HAP-1 (cell line): ENCODE data around the gene GMPPA.

Experiments
- DNase-seq, 2 experiments: peaks; one replicate each; pipeline ENCODE4 v3.0.0-alpha.2; 2016 to 2020; ENCODE audit warnings: low spot score in 2 of 2
- H3K27me3 ChIP-seq: fragments of 250-450 bp; sonication (Bioruptor Pico); 2 replicates; pipeline ENCODE4 v1.5.1; 2020; ENCODE audit warnings: low read depth, mild to moderate bottlenecking, moderate library complexity
- H3K36me3 ChIP-seq: fragments of 250-450 bp; sonication (Bioruptor Pico); replicated peaks from 2 replicates; pipeline ENCODE4 v1.5.1; 2020; ENCODE audit warnings: mild to moderate bottlenecking
- H3K4me1 ChIP-seq: fragments of 250-450 bp; sonication (Bioruptor Pico); 2 replicates; pipeline ENCODE4 v1.5.1; 2020; ENCODE audit warnings: mild to moderate bottlenecking
- H3K4me3 ChIP-seq: fragments of 250-450 bp; sonication (Bioruptor Pico); 2 replicates; pipeline ENCODE4 v1.5.1; 2020; ENCODE audit warnings: mild to moderate bottlenecking, moderate library complexity
- H3K9me3 ChIP-seq: fragments of 250-450 bp; sonication (Bioruptor Pico); 2 replicates; pipeline ENCODE4 v1.5.1; 2020; ENCODE audit warnings: mild to moderate bottlenecking, moderate library complexity
- in situ Hi-C: fragments of 300-500 bp; cut with MboI; formaldehyde crosslinking; loops from 3 replicates; pipeline ENCODE4 v1.14.3; 2020; ENCODE audit warnings: low sequenced_read_pairs, inconsistent platforms, mixed read lengths

GMPPA gene

GRCh38 chr2:219473511-219473910, 25.2 kb upstream of the GMPPA start:
- DNase-seq, result no peak
- no peaks in the 10 kb centered on the region for H3K9me3 ChIP-seq
- in situ Hi-C loops, result loop anchor here (5.0 kb wide), 1 partner anchor 54 kb away; no protein-coding TSS in a partner anchor
- no peaks in the 10 kb centered on the region for H3K27me3 ChIP-seq
- H3K36me3 ChIP-seq, result no peaks in the 10 kb centered on the region
- no peak overlapping the region for H3K4me3 ChIP-seq
- no peaks in the 10 kb centered on the region for H3K4me1 ChIP-seq

- Histone ChIP-seq H3K4me3 (no peak overlapping the region), H3K9me3 (no peaks in the 10 kb centered on the region), H3K27me3 (no peaks in the 10 kb centered on the region), H3K4me1 (no peaks in the 10 kb centered on the region), H3K36me3 (no peaks in the 10 kb centered on the region)
- in situ Hi-C loops, result loop anchor here (5.0 kb wide), 1 partner anchor 53 kb away; no protein-coding TSS in a partner anchor
- DNase-seq, result no peak
Observed at GRCh38 chr2:219474285-219475060, 24.2 kb upstream of the GMPPA start.

GRCh38 chr2:219475278-219475677, 23.4 kb upstream of the GMPPA start:
- H3K36me3 ChIP-seq, result no peaks in the 10 kb centered on the region

DNA sequence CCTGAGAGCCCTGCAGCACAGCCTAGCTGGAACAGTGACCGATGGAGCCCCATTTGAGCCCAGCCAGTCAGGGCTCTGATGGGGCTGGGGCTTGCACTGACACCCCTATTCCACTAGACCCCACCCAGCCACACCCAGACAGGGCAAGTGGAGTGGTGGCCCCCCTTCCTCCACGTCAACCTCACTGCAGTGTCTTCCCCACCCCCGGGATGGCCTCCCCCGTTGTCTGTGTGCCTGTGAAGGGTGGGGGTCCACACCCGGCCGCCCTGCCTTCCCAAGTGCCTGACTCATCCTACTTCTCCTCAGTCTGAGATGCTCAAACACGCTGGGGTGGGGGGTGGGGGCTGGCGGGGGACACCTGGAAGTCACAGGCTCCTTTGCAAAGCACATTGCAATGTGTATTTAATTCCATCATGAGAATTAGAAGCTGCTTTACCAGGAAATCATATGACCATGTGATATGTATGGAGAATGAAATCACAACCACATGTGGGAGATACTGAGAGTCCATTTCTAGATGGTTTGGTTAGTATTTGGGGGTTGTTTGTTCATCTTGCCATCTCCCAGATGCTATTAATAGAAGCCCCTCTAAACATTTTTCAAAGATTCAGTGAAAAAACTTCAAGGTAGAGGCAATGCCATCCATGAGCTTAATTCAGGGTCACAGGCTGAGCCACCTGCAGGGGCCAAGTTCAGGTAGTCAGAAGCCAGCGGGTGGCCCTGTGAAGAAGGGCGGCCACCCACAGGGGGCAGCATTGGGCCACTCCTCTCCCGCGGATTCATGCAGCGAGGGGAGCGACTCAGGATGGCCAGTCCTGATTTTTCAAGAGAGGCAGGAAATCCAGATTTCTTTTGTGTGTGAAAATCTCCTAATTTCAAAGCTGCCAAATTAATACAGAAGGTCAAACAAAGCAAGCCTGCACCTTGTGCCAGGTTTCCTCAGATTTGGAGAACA, 22.7 kb upstream of the GMPPA start:
- H3K27me3 ChIP-seq, result no peaks in the 10 kb centered on the region
- H3K4me1 ChIP-seq, result no peaks in the 10 kb centered on the region
- DNase-seq, result peak; percentile 57 to 90
- no peak overlapping the region for H3K4me3 ChIP-seq
- no peaks in the 10 kb centered on the region for H3K9me3 ChIP-seq
- in situ Hi-C loops, result no loop called here
- no peaks in the 10 kb centered on the region for H3K36me3 ChIP-seq

More at GRCh38 chr2:219475278-219475677, 23.4 kb upstream of the GMPPA start:
- Histone ChIP-seq H3K4me3 (no peak overlapping the region), H3K27me3 (no peaks in the 10 kb centered on the region), H3K4me1 (no peaks in the 10 kb centered on the region), H3K9me3 (no peaks in the 10 kb centered on the region)
- in situ Hi-C loops, result no loop called here
- no peak for DNase-seq

GRCh38 chr2:219476652-219477151, 22.0 kb upstream of the GMPPA start:
- Histone ChIP-seq H3K9me3 (no peaks in the 10 kb centered on the region), H3K36me3 (no peaks in the 10 kb centered on the region), H3K4me1 (no peaks in the 10 kb centered on the region), H3K4me3 (no peak overlapping the region), H3K27me3 (no peaks in the 10 kb centered on the region)
- in situ Hi-C loops, result no loop called here
- peak; percentile 30 to 85 for DNase-seq

DNA sequence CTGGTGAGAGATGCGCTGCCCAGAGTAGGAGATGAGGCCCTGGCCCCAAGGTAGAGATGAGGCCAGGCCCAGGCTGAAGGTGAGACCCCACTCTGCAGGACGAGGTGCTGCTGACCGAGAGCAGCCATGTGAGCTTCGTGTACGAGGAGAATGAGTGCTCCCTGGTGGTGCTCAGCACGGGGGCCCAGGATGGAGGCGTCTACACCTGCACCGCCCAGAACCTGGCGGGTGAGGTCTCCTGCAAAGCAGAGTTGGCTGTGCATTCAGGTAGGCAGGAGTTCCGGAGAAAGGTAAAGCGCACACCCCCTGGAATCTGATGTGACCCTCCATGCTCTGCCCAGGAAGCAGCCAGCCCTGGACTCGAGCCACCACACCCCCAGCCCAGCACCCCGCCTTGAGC, 21.5 kb upstream of the GMPPA start:
- no peaks in the 10 kb centered on the region for H3K9me3 ChIP-seq
- in situ Hi-C loops, result no loop called here
- H3K4me1 ChIP-seq, result no peaks in the 10 kb centered on the region
- H3K4me3 ChIP-seq, result no peak overlapping the region
- no peak for DNase-seq
- H3K27me3 ChIP-seq, result no peaks in the 10 kb centered on the region
- H3K36me3 ChIP-seq, result no peaks in the 10 kb centered on the region

DNA sequence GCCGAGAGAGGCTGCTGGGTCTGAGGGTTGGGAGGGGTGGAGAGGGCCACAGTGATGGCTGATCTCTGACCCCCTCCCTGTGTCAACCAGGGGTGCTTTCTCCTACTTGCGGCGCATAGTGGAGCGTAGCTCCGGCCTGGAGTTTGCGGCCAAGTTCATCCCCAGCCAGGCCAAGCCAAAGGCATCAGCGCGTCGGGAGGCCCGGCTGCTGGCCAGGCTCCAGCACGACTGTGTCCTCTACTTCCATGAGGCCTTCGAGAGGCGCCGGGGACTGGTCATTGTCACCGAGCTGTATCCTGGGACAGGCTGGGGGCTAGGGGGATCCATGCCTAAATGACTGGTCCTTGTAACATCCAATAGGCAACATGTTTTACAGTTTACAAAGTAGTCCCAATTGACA, 20.9 kb upstream of the GMPPA start:
- H3K36me3 ChIP-seq, result no peaks in the 10 kb centered on the region
- H3K4me1 ChIP-seq, result no peaks in the 10 kb centered on the region
- H3K9me3 ChIP-seq, result no peaks in the 10 kb centered on the region
- no peaks in the 10 kb centered on the region for H3K27me3 ChIP-seq
- DNase-seq, result no peak
- no peak overlapping the region for H3K4me3 ChIP-seq
- in situ Hi-C loops, result no loop called here

DNA sequence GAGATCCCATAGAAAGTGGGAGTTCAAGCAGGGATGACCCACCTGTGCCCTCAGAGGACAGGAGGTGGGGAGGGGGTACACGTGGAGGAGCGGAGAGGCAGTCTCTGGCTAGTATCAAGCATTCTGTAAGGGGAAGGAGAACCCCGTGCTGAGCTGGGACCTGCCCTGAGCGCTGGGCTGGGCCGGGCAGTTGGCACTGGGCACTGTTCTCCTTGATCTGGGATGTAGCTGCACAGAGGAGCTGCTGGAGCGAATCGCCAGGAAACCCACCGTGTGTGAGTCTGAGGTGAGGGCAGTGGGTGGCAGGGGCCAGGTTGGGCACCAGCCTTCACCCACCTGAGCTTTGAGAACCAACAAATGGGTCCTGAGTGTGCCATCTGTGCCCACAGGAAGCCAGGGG, 19.8 kb upstream of the GMPPA start:
- H3K9me3 ChIP-seq, result no peaks in the 10 kb centered on the region
- peaks cover 1% of the 10 kb centered on the region for H3K27me3 ChIP-seq
- H3K4me1 ChIP-seq, result no peaks in the 10 kb centered on the region
- no peaks in the 10 kb centered on the region for H3K36me3 ChIP-seq
- DNase-seq, result no peak
- in situ Hi-C loops, result no loop called here
- no peak overlapping the region for H3K4me3 ChIP-seq

DNA sequence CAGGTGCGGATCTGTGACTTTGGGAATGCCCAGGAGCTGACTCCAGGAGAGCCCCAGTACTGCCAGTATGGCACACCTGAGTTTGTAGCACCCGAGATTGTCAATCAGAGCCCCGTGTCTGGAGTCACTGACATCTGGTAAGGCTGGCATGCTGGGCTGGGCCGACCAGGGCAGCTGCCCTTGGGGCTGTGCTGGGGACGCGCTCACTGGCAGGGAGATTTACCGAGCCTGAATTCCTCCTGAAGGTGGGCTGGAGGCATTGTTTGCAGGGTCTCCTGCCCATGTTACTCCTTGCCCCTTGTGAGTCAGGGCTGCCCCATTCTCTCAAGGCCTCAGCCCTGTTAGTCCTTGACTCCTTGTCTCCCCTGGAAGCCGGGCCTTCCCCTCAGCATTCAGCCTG, 18.7 kb upstream of the GMPPA start:
- Histone ChIP-seq H3K36me3 (no peaks in the 10 kb centered on the region), H3K4me1 (no peaks in the 10 kb centered on the region), H3K27me3 (peaks cover 12% of the 10 kb centered on the region), H3K9me3 (no peaks in the 10 kb centered on the region), H3K4me3 (no peak overlapping the region)
- in situ Hi-C loops, result no loop called here
- no peak for DNase-seq

- peaks cover 24% of the 10 kb centered on the region for H3K27me3 ChIP-seq
- H3K9me3 ChIP-seq, result no peaks in the 10 kb centered on the region
- no peaks in the 10 kb centered on the region for H3K4me1 ChIP-seq
- no peaks in the 10 kb centered on the region for H3K36me3 ChIP-seq
- no peak overlapping the region for H3K4me3 ChIP-seq
- in situ Hi-C loops, result no loop called here
- no peak for DNase-seq
Observed at GRCh38 chr2:219482674-219483405, 15.9 kb upstream of the GMPPA start.

GRCh38 chr2:219483451-219484342, 15.0 kb upstream of the GMPPA start:
- no peak for DNase-seq
- H3K27me3 ChIP-seq, result peaks cover 24% of the 10 kb centered on the region
- H3K4me1 ChIP-seq, result no peaks in the 10 kb centered on the region
- no peaks in the 10 kb centered on the region for H3K9me3 ChIP-seq
- in situ Hi-C loops, result no loop called here
- H3K4me3 ChIP-seq, result no peak overlapping the region
- H3K36me3 ChIP-seq, result no peaks in the 10 kb centered on the region

DNA sequence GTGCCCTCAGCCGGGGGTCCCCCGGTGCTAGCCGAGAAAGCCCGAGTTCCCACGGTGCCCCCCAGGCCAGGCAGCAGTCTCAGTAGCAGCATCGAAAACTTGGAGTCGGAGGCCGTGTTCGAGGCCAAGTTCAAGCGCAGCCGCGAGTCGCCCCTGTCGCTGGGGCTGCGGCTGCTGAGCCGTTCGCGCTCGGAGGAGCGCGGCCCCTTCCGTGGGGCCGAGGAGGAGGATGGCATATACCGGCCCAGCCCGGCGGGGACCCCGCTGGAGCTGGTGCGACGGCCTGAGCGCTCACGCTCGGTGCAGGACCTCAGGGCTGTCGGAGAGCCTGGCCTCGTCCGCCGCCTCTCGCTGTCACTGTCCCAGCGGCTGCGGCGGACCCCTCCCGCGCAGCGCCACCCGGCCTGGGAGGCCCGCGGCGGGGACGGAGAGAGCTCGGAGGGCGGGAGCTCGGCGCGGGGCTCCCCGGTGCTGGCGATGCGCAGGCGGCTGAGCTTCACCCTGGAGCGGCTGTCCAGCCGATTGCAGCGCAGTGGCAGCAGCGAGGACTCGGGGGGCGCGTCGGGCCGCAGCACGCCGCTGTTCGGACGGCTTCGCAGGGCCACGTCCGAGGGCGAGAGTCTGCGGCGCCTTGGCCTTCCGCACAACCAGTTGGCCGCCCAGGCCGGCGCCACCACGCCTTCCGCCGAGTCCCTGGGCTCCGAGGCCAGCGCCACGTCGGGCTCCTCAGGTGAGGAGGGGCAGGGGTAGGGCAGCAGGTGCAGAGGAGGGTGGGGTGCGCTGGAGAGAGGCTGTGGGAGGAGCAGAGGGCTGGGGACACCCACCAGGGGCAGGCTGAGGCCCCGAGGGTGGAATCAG, 14.1 kb upstream of the GMPPA start:
- H3K4me3 ChIP-seq, result no peak overlapping the region
- in situ Hi-C loops, result no loop called here
- no peaks in the 10 kb centered on the region for H3K4me1 ChIP-seq
- H3K9me3 ChIP-seq, result no peaks in the 10 kb centered on the region
- H3K36me3 ChIP-seq, result no peaks in the 10 kb centered on the region
- DNase-seq, result no peak
- peaks cover 24% of the 10 kb centered on the region for H3K27me3 ChIP-seq
